GM19025 (cell line): ENCODE data around the gene RHBDF2.

Experiments used
- ATAC-seq: cut with Tn5 transposase; IDR thresholded peaks from one replicate; pipeline ENCODE4 v1.9.1; 2021; ENCODE audit warnings: mild to moderate bottlenecking, low read depth, moderate library complexity; ENCODE audit not compliant: unreplicated experiment

The RHBDF2 gene

GRCh38 chr17:76487451-76488192, 13.6 kb downstream of the RHBDF2 start:
- ATAC-seq = no peak

DNA sequence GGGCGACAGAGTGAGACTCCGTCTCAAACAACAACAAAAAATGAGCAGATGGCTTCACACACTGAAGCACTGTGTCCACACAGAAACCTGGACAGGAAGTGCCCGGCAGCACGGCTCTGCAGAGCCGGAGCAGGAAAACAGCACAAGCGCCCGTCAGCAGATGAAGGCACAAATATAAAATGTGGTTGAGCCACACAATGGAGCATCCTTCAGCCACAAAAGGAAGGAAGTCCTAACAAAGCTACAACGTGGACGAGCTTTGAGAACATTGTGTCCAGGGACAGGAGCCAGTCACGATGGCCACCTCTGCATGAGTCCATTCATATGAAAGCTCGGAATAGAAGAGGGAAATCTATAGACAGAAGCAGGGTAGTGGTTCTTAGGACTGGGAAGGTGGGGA, 15.7 kb downstream of the RHBDF2 start:
- no peak for ATAC-seq

- no peak for ATAC-seq
These were observed 16.9 kb downstream of the RHBDF2 start for GRCh38 chr17:76484228-76484725.

DNA sequence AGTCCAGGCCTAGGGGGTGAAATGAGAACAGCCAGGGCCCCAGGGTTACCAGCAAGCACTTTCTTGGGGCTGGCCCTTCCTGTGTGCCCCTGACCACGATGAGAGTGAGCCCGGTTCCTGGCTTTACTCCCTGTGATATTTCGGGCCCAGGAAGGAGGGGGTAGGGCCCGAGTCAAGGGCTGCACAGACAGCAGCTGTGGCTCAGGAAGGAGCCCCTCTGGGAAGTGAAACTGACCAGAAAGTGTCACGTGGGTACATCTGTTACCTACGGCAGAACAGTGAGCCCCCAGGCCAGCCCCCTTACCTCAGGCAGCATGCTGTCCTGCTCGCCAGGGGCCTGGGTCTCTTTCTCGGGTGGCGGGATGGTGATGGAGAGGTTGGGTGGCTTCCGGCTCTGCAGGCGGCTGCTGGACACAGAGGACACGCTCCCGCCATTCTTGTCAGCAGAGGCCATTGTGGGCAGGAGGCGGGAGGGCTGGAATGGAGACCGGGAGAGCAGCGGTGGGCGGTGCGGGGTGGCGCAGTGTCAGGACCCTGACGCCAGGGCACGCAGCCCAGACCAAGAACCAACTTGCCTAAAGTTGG, 20.1 kb downstream of the RHBDF2 start:
- ATAC-seq = peak; percentile 53

DNA sequence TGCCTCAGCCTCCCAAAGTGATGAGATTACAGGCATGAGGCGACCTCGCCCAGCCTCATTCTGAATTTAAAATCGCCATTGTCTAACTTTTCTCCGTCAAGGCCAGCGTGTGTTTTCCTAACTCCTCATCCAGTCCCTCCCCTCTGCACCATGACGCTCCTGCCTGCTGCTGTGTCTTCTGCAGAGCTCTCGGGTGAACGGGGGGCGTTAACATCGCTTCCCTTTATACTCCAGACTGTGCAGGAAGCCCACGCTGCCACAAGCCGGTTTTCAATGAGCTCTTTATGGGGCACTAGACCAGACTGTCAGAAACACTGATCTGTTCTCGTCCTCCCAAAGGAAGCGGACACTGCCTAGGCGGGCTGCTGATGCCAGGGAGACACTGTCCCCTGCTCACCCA, 20.6 kb downstream of the RHBDF2 start:
- ATAC-seq = no peak

- ATAC-seq = no peak
These were observed 21.6 kb downstream of the RHBDF2 start for GRCh38 chr17:76479515-76480060.

DNA sequence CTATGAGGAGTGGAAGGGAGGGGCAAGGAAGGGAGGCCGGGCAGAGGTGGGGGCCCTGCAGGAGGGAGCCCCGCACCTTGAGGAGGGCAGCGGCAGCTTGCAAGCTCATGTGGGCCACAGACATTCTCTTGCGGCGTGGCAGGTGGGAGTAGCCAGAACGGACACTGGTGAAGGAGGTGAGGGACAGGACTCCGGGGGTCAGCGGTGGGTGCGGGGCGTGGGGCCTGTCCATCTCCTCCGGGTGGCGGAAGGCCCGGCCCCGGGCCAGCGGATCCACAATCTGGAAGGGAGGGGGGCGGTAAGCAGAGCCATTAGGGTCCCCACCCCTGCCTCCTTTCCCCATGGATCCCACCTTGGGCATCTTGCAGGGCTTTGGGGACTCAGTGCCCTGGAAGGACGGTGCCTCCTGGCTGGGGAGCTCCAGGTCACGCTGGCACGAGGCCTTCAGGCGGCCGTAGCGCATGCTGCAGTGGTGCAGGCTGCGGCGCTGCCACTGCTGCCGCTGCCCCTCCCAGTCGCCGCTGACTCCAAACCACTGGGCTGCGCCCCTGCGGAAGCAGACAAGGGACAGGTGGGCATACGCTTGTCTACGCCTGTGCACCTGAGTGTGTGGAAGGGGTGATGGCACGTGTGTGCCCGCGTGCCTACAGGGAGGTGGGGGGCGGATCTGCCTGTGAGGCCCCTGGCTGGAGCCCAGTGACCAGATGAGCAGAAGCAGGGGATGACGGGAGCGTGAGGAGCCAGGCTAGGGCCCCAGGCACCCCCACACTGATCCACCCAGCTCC, 22.3 kb downstream of the RHBDF2 start:
- no peak for ATAC-seq

- ATAC-seq = no peak
These were observed 23.1 kb downstream of the RHBDF2 start for GRCh38 chr17:76478097-76478496.

- no peak for ATAC-seq
These were observed 23.6 kb downstream of the RHBDF2 start for GRCh38 chr17:76477576-76477975.

- ATAC-seq = no peak
These were observed 24.5 kb downstream of the RHBDF2 start for GRCh38 chr17:76476736-76477135.

DNA sequence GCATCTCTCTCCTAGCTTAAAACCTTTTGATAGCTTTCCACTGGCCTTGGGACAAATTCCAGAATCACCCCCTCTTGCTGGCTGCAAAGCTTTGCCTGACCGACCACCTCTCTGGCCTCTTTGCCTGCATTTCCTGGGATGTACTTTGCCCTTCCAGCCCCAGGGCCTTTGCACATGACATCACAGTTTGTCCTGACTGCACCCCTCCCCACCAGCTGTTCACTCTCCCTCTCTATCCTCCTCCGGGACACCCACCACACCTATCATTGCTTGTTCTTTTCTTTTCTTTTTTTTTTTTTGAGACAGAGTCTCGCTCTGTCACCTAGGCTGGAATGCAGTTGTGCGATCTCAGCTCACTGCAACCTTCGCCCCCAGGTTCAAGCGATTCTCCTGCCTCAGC, 25.9 kb downstream of the RHBDF2 start:
- no peak for ATAC-seq

GRCh38 chr17:76474894-76475293, 26.3 kb downstream of the RHBDF2 start:
- no peak for ATAC-seq

- ATAC-seq = no peak
These were observed 27.0 kb downstream of the RHBDF2 start for GRCh38 chr17:76474238-76474637.

GRCh38 chr17:76473541-76473985, 27.7 kb downstream of the RHBDF2 start:
- ATAC-seq = no peak

DNA sequence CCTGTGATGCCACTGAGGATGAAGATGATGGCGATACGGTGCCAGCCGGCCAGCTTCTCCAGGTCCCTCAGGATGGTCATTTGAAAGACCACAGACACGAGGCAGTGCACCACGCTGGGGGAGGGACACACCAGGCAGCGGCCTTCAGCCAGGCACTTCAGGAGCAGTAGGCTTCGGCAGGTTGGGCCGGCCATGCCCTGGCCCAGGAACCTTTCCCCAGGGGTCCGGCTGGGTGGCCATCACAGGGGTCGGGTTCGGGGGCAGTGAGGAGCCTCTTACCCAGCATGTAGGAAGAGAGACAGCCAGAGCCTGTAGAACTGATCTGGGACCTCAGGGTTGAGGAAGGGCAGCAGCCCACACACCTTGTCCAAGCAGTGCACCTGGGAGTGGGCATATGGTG, 28.5 kb downstream of the RHBDF2 start:
- ATAC-seq = no peak

DNA sequence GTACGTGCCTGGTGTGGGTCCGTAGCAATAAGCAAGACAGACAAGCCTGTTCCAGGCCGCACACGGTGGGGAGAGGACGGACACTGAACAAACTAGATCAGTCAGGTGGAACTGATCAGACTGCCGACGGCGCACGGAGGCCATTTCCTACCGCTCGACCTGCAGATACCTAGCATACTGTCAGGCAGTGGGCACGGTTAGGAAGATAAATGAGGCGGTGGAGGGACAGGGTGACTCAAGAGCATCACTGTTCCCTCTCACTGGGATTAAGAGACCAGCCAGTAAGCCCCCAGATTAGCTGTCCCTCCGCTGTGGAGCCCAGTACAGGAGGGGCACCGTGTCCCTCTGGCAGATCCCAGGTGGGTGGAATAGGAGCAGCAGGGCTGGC, 29.0 kb downstream of the RHBDF2 start:
- no peak for ATAC-seq

GRCh38 chr17:76471498-76472257, 29.5 kb downstream of the RHBDF2 start:
- no peak for ATAC-seq

- no peak for ATAC-seq
These were observed 31.1 kb downstream of the RHBDF2 start for GRCh38 chr17:76469991-76470739.

DNA sequence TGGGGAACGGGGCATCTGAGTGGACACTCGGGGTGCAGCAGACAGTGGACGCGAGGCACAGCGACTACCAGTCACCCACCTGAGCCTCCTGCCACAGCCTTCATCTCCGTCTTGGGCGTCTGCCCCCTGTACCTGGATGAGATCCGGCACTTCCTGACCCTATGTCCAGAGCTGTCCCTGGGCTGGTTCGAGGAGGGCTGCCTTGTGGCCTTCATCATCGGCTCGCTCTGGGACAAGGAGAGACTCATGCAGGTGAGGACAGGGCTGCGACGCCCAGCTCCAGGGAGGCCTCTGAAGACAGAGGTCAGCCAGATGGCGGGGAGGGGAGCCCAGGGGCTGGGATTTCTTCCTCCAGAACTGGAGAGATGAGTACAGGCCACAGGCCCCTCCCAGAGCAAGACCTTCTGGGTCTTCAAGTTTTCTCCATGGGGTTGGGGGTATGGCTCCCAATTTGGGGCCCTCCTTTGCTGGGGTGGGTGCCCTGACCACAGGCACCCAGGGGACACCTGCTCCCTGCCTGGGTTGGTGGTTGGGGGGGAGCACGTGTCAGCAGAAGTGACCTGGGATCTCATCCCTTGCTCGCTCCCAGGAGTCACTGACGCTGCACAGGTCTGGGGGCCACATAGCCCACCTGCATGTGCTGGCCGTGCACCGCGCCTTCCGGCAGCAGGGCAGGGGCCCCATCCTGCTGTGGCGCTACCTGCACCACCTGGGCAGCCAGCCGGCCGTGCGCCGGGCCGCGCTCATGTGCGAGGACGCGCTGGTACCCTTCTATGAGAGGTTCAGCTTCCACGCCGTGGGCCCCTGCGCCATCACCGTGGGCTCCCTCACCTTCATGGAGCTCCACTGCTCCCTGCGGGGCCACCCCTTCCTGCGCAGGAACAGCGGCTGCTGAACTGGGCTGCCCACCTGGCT, 31.9 kb downstream of the RHBDF2 start:
- ATAC-seq = no peak
